GM04503 (cell line): ENCODE measurements around the gene PRG3.

ENCODE experiments used
- DNase-seq: peaks from one replicate; pipeline ENCODE4 v3.0.0-alpha.2; 2012; ENCODE audit warnings: low read depth

Gene PRG3, protein sequence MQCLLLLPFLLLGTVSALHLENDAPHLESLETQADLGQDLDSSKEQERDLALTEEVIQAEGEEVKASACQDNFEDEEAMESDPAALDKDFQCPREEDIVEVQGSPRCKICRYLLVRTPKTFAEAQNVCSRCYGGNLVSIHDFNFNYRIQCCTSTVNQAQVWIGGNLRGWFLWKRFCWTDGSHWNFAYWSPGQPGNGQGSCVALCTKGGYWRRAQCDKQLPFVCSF

DNA sequence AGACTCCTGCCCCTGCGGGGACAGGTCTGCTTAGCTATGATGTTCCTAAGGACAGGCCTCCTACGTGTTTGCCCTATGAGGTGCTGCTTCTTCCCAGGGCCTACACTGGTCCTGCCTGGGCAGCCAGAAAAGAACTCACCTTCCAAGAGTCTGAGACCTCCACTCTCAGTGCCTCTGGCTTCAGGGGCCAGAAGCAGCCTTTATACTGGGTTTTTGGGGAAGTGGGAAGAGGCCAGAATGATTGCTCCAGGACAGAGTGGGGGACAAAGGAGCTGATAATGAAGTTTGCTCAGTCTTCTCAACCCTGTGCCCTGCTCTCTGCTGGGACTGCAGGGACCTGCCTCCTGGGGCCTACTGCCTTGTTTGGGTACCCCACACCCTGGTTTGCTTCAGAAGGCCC, at the start of gene PRG3:
TSS of gene PRG3 (minus strand) at position 176 of the 400 bp plus-strand sequence. CDS start 442 bp downstream, outside the sequence.
- DNase-seq: no peak

DNA sequence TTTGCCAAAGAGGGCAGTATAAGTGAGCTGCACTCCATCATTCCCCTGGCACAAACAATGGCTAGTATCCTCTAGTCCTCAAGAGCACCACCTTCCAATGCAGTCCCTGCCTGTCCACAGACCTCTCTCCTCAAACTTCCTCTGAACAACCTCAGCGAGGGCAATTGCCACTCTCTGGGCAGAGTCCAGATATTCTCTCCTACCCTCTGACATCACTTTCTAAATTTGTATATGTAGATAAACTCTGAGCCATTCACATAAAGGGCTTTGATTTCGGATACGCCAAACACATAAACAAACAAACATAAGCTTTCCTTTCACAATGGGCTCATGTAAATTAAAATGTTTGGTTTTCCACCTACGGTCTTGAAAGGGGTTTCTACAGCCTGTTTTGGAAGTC, 49.0 kb upstream of the PRG3 start:
- DNase-seq: no peak

DNA sequence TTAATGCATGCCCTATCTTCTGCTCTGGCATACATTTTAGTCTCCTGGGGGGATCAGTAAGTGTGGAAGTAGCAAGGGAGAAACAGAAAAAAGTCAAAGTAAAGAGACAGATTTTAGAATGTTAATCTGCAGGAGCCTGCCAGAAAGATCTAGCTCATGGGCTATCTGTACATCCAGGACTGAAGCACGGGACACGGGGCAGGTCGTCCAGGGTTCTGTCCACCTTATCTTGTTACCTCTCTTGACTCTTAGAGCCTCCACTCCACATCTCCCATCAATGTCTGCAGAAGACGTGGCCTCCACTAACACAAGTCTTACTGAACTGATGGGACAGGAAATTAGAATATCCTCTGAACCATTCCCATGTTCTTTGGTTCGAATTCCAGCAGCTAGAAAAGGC, 47.7 kb upstream of the PRG3 start:
- no peak for DNase-seq

DNA sequence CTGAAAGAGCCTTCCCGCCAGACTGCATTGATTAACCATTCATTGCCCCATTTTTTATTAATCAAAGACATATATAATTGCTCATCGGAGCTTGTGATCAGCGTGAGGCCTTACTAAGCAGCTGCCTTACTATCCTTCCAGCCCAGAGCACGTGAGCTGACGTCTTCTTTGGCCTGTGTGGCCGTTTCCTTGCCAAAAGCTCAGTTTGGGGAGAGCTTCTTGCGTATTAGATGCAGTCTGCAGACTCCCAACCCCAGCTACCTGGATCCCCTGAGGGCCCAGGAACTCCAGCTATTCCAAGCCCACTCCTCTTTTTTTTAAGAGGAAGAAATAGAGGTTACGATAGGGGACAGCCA, 46.8 kb upstream of the PRG3 start:
- DNase-seq: peak; percentile 58

DNA sequence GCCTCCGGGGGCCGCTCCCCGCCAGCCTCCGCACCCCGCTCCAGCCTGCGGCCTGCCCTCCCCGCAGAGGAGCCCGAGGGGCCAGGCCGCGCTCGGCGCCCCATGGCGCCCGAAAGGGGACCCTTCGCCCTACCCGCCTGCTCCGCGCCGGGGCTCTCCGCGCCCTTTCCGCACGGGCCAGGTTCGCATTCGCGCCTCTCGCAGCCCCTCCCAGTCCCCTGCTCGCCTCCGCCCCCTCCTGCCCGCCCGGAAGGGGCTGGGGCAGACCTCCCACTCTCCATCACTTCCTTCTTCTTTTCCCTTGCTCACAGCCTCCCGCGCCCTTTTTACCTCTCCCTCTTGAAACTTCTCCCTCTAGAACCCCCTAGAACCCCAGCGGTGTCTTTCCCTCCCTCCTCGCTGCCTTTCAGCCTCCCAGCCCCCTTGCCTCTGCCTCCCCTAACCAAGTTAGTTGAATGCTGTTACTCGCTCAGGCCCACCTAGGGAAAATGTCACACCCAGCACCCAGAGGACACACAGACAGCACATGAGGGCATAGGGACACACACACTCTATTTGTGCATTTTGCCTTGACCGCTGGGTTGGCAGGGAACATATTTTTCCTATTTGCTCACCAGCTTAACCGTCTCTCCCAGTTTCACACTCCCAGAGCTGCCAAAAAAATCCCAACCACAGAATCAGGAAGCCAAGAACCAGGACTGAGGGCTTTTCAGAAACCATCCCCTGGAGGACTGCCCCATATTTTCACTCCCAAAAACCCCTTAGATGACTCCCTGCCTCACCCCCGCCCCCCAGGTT, 46.2 kb upstream of the PRG3 start, which contains the start of gene SLC43A3:
TSS of gene SLC43A3 (minus strand) at position 193 of the 798 bp plus-strand sequence. CDS start 949 bp downstream, outside the sequence.
- DNase-seq: peak; percentile 88

DNA sequence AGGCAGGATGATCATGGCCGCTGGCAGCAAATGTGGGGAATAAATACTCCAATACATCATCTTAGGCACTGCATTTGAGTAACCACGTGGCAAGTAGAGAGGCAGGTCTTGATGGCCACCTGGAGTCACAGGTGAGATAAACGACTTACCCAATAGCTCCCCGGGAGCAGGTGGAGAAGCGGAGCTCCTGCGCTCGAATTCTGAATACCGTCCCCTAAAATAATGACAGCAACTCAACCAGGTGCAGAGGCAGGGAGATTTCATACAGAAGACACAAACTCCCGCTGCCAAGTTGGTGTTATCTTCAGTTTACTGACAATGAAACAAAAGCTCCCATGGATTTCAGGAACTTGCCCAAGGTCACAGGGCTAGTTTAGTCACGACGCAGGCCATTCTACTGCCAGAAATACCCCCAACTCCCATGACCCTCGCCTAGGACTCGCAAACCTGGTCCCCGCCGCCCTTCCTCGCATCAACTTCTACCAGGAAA, 45.5 kb upstream of the PRG3 start:
- no peak for DNase-seq

DNA sequence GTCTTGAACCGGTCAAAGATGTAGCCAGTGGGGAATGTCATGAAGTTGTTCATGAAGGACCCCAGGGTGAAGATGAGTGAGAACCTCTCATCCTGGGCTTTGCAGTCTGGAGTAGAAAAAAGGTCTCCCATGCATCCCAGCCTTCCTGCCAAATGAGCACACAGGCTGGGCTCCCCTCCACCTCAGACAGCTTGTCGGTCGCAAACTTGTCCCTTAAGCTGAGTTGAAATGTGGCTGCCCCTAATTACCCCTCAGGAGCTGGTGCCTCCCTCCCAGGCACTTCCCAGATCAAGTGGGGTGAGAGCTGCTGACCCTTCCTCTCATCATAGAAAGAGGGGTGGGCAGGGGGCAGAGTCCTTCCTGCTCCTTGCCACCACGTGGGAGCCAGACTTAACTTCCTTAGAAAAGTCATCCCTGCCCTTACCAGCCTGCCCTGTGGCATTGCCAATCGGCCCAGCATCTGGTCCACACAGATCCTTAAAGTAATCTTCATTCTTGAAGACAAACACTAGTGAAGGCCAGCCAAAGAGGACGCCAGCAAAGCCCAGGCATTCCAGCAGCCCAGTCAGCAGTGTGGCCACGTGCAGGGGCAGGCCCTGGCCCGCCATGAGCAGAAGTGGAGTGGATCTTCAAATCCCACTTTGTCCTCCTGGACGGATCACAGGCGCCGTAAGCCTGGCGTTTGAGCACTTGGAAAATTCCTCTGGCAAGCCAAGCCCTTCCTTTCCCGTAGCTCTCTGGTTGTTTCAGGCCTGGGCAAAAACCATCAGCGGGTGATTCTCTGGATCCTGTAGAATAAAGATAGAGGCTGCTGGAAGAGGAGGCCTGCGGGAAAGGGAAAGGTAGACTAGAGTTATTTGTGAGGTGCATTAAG, 44.9 kb upstream of the PRG3 start:
- DNase-seq: no peak

DNA sequence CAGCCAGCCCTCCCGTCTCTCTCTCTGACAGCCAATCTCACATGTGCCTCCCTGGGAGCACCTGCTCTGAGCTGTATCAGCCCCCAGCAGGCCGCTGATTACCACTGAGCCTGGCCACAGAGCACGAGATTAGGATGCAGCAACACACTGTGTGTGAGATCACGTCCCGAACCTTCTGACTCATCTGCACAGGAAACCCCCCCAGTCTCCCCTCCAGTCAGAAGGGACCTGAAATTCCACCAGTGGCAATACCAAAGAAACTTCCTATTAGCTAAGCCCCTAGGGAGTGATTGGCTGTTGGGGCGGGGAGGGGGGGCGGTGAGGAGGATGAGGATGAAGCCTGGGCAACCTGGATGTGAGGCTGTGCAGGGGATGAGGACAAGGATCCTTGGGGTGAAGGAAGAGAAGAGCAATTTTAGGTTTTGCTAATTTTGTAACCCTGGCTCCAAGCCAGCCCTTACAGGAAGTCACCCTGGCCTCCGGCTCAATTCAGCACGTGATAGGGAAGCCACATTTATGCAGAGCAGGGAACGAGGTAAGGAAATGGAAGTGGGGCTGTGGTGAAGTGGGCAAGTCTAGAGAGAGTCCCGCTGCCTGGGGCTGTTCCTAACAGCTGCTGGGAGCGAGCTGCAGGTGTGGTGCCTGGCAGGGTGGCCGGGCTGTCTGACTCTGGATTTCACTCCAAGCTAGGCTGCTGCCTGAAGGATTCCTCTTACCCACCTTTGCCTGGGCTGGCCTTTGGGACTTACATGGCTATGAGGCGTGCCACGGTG, 44.0 kb upstream of the PRG3 start:
- DNase-seq: peak; percentile 42

DNA sequence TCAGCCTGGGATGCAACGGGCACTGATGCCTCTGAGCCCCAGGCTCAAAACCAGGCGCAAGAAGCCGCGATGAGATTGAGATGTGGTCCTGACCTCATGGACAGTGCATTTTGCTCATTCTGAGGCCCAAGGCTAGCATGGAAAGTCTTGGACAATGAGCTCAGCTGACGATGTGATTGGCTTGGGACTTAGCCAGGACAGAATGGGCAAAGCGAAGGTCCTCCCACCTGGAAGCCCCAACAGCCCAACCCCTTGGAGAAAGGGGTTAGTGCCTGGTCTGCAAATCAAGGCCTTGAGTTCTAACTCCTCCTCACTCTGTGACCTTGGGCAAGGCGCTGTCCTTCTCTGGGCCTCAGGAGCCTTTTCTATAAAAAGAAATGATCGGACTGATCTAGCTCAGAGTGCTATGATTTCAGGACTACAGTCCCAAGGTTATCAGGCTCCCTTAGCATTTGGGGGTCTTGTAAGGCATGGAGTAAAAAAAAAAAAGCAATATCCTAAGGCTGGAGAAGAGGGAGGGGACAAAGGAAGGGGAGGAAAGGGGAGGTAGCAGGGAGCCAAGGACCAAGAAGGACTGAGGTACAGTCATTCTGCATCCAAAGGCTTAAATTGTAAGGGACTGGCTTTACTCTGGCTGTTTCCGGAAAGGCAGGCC, 43.3 kb upstream of the PRG3 start:
- no peak for DNase-seq

DNA sequence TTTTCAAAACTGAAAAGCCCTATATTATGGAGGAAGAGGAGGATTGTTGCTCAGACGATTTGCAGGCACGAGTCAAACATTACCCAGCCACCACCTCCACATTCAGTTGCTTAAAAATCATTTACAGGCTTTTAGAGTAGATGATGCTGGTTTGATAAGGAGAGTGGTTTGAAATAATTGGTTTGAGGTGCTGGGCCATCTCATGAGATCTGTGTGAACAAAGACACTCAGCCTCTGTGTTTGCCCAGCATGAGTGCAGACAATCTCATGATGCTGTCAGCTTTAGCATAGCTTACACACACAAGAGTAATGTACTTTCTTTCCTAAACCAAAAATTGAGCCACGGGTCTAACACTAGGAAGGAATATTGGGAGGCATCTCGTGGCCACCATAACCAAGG, 41.7 kb upstream of the PRG3 start:
- DNase-seq: no peak

DNA sequence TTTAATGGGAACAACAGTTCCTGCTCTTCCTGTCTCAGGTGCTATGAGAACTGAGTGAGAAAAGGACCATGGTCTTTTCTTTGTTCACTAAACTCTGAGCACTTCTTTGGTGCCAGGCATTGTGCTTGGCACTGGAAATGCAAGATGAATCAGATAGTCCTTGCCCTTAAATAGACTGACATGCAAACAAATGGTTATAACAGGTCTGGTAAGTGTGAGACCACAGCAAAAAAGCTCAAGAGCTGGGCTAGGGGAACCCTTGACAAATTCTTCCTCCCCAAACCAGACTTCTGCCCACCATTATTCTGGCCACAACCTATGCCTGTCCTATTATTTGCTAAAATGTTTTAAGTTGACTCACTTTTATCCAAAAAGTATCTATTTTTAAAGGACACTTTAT, 40.9 kb upstream of the PRG3 start:
- no peak for DNase-seq

DNA sequence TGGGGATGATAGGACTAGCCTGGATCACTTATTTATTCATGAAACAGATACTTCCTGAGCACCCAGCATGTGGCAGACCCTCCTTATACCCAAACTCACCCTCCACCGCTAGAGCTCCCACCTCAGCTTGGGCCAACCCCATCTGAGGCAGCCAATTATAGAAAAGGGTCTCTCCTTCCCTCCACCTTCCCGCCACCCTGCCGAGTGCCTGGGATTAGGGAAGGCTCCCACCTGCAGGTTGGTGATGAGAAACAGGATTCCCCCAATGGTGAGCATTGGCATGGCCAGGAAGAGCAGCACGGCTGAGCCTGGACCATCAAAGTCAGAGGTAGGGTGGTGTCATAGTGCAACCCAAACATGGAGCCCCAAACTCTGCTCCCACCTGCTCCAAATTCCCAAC, 40.1 kb upstream of the PRG3 start:
- DNase-seq: no peak

DNA sequence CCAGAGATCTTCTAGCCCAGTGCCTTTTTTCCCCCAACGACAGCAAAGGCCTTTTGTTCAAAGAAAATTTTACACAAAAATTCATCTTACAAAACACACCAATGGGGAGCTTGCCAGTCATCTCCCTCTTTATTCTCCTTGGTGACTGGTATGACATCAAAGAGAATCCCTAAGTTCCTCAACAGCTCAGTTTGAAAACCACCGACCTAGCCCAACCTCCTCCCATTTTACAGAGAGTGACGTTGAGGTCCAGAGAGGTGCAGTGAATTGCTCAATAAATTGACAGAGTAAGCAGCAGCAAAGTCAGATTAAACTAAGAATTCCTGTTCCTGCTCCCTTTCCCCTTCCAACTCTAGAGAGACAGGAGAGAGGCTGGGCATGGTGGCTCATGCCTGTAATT, 38.2 kb upstream of the PRG3 start:
- DNase-seq: no peak

DNA sequence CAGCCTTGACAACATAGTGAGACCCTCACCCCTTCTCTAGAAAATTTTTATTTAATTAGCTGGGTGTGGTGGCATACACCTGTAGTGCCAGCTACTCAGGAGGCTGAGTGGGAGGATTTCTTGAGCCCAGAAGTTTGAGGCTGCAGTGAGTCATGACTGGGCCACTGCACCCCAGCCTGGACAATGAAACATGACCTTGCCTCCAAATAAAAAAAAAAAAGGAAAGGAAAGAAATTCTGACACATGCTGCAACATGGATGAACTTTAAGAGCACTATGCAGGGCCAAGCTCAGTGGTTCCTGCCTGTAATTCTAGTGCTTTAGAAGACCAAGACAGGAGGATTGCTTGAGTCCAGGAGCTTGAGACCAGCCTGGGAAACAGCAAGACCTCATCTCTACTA, 37.2 kb upstream of the PRG3 start:
- no peak for DNase-seq

DNA sequence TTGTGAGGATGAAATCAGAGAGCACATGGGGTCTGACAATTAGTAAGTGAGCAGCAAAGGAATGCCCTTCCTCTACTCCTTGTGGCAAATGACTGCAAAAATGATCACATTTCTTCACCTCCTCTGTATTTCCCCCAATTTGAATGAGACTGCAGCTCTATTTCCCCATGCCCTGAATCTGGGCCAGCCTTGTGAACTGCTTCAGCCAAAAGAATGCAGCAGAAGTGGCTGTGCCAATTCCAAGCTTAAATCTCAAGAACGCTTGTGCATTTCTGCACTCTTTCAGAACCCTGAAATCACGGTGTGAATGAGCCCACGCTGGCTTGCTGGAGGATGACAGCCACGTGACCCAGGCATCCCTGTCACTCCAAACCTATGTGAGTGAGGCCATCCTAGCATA, 36.1 kb upstream of the PRG3 start:
- peak; percentile 48 for DNase-seq

DNA sequence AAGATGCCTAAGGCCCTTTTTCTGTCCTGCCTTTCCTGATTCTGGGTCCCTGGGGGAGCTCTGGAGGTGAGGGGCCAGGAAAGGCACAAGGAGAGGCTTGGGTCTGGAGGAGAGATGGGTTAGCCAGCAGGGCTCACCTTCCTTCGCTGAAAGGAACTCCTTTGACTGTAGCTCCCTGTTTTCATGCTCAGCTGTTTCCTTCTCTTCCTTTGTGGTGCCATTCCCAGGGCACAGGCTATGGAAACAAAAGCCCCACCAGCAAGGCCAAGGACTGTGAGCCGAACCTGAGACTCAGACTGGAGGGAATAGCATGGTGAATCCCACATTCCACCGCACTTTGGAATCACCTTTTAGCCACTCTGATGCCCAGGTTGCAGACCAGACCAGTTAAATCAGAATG, 35.5 kb upstream of the PRG3 start:
- no peak for DNase-seq

DNA sequence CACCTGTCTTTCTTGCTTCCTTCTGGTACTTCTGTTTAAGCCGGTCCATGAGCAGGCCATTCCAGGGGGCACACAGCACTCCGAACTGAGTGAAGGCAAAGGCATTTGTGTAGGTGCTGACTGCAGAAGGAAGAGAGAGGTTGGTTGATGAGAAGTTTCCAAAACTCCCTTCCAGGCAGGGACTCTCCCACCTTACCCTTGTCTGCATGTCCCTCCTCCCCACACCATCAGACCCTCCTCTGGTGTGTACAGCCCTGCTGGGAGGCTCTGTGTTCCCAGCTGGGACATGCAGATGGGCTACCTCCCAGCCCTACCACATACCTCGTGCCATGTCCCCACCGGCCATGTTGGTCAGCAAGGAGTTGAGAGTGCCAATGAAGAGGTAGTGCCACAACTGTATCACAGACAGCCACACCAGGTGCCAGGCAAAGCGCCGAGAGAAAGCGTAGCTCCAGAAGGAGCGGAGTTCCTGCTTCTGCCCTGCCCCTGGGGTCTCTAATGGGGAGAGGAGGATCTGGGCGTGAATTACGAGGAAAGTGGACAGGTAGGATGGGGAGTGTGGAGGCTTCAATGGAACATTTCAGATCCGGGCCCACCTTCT, 33.8 kb upstream of the PRG3 start:
- no peak for DNase-seq

DNA sequence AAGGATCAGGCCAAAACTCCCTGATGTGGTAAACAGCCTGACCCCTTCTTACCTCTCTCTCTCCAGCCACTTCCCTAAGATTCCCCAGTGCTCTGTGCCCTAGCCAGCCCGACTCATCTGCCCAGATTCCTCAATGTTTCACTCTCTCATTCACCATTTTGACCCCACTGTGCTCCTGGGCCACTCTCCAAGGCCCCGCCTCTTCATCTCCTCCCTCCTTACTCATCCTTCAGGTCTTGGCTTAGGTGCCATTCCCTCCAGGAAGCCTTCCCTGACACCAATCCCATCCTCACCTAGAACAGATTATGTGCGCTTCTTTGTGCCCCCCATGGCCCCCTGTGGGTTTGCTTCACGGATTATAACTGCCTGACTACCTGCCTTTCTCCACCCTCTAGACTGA, 32.7 kb upstream of the PRG3 start:
- DNase-seq: no peak

DNA sequence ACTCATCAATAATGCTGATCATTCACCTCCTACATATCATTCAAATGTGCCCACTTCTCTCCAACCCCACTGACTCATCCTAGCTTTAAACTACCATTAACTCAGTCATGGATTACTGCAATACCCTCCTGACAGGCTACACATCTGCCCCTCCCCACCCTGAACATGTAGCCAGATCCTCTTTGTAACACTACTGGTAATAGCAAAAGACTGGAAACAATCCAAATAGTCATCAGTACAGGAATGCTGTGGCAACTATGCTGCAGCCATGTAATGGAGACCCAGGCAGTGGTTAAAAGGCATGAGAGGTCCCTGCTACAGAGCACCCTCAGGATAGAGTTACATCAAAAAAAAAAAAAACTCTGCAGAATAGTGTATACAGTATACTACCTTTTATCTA, 29.3 kb upstream of the PRG3 start:
- no peak for DNase-seq

DNA sequence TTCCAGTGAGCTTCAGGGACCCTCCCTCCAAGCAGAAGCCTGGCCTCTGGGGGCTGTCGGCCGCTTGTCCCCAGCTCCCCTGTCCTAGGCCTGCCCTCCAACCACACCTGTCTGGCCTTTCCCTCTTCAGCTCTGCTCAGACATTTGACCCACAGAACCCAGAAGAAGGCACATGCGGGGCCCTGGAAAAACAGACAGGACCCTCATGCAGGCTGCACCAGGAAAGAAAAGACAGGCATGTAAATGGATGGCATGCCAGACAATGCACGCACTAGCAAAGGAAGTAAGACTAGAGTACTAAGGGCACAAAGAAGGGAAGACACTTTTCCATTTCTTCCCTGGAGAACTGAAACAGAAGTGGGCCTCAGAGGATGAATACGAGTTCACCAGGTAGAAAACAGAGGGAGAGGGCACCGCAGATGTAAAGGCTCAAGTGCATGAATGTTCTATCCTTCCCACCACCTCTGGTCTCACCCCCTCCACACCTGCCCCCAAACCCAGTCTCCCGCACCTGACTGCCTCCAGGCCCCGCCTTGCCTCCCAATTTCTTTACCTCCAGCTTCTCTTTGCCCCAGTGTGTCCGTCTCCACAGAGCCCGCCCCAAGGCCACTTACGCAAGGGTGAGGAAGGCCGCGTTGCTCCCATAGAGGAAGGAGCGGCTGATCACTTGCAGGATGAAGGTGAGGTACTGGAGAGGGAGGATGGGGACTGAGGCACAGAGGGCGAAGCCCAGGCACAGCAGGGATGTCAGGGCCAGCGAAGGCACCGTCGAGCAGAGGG, 28.6 kb upstream of the PRG3 start:
- no peak for DNase-seq
